NCI-H524 (cell line): ENCODE measurements around the gene BCO2.

Source experiments
- DNase-seq, 2 experiments: peaks; one replicate each; lab custom pipeline; 2025; lab: John Stamatoyannopoulos, UW

The BCO2 gene

GRCh38 chr11:112249871-112250610 lies 74.7 kb downstream of the BCO2 start:
- no peak for DNase-seq

- DNase-seq: no peak
Observed at GRCh38 chr11:112253605-112254242, 78.4 kb downstream of the BCO2 start.

GRCh38 chr11:112255067-112255720 lies 79.9 kb downstream of the BCO2 start:
- peak in 1 of 2 experiments; percentile 18 for DNase-seq

DNA sequence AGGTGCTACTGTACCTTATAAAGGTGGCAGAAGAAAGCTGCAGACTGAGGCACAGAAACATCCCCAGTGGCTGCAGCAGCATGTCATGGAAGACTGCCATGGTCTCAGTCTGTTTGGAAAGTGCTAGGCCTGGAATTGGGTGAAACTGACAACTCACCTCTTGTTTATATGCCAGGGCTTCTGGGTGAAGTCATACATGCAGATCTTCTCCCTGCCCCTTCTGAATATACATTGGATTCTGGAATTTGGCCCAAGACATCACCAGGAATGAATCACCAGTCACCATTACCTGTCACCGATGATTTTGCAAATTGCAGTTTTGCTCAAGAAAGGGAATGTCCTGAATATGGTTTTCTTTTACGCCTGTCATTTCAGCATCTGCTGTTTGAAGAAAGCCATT lies 85.2 kb downstream of the BCO2 start, which contains the start of gene PLET1:
TSS of gene PLET1 (minus strand) at position 371 of the 400 bp plus-strand sequence. CDS start at position 100, 271 bp downstream.
- no peak for DNase-seq

- DNase-seq: no peak
Observed at GRCh38 chr11:112265659-112266409, 90.5 kb downstream of the BCO2 start.

DNA sequence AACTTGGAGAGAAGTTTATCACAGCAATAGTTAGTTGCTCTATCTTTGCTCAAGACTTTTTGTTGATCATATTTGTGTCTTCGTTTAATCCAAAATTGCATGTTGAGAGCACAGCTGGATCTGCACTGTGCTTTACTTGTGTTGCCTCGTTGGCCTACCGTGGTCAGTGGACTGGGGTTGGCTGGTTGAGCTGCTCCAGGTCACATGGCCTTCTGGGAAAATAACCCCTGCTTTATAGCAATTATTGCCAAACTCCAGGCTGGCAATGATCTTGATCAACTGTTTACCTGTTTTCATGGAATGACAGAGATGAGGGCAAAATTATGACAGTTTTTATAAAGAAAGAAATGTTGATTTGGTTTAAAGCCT lies 91.1 kb downstream of the BCO2 start:
- DNase-seq: no peak

- no peak for DNase-seq
Observed at GRCh38 chr11:112267188-112267591, 91.9 kb downstream of the BCO2 start.

DNA sequence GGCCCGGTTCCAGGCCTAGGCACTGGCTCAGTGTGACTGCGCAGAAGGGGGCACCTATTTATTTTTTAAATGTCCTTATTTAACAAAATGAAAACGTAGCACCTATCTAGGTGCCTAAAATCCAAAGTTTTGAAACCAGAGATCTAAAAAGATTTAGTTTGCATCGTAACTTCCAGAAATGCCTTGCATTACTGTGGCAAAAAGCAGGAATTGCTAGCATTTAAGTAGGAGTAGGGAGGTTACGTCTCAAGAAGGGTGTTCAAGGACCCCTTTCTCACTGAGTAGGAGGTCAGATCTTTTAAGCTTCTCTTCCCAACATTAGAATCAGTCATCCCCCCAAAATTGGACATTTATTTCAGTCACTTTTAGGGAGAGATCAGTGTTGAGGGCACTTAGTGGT lies 93.1 kb downstream of the BCO2 start:
- DNase-seq: no peak
